Activated naive CD4-positive, alpha-beta T cell treated with anti-CD3 and anti-CD28 coated beads, Interleukin-2, amount 50 U/mL, for 72 hours (primary cell): ENCODE results near the gene RAD17. TPM values are rescaled to one million over a fixed set of nuclear protein-coding genes. Genes with fewer than 3 reads are reported as not detected.
"Not testable (repeated sequence)": the region's sequence is repeated elsewhere in the genome, so short reads cannot be mapped to it uniquely, and the experiment has no call there.

Experiments
- ATAC-seq, 2 donors: fragments of 150-1000 bp; cut with Tn5 transposase; 2 replicates each; pipeline ENCODE4 v1.10.0; 2021; ENCODE audit warnings: mild to moderate bottlenecking in 2 of 2, moderate library complexity in 2 of 2
- DNase-seq, 2 donors: peaks; one replicate each; pipeline ENCODE4 v3.0.0; 2021 to 2022; ENCODE audit warnings: low spot score in 2 of 2
- H3K27ac Mint-ChIP-seq, 2 donors: one replicate each; pipeline ENCODE4 v1.8.0; 2022; ENCODE audit warnings: mild to moderate bottlenecking in 2 of 2, mixed read lengths in 2 of 2
- H3K36me3 Mint-ChIP-seq, 2 donors: one replicate each; pipeline ENCODE4 v1.8.0; 2022; ENCODE audit warnings: mixed read lengths in 2 of 2
- H3K9me3 Mint-ChIP-seq, 2 donors: one replicate each; pipeline ENCODE4 v1.8.0; 2022; ENCODE audit warnings: mixed read lengths in 2 of 2
- total RNA-seq, 2 donors: library from RNA; stranded (reverse); gene quantifications; one replicate each; pipeline ENCODE4 v1.2.3, GENCODE V29; 2022

Gene RAD17
- total RNA-seq, 2 donors from 2014 or later: 25.7 to 29.7 TPM

- DNase-seq (no peak), ATAC-seq (no peak)
- no peaks in the 10 kb centered on the region for H3K9me3 Mint-ChIP-seq
- no peaks in the 10 kb centered on the region for H3K36me3 Mint-ChIP-seq
- H3K27ac Mint-ChIP-seq: no peak overlapping the region
Observed at GRCh38 chr5:69444127-69444754, 74.6 kb downstream of the RAD17 start.

GRCh38 chr5:69449511-69449910 is 79.9 kb downstream of the RAD17 start:
- H3K9me3 Mint-ChIP-seq: no peaks in the 10 kb centered on the region
- no peaks in the 10 kb centered on the region for H3K36me3 Mint-ChIP-seq
- no peak overlapping the region for H3K27ac Mint-ChIP-seq
- DNase-seq (no peak), ATAC-seq (no peak)

GRCh38 chr5:69450116-69450515 is 80.5 kb downstream of the RAD17 start:
- Mint-ChIP-seq H3K9me3 (no peaks in the 10 kb centered on the region), H3K36me3 (no peaks in the 10 kb centered on the region), H3K27ac (no peak overlapping the region)
- ATAC-seq: no peak
- no peak for DNase-seq

GRCh38 chr5:69450527-69450926 is 80.9 kb downstream of the RAD17 start:
- ATAC-seq, H3K9me3 Mint-ChIP-seq, H3K36me3 Mint-ChIP-seq, H3K27ac Mint-ChIP-seq, DNase-seq: not testable (repeated sequence)

- no peaks in the 10 kb centered on the region for H3K9me3 Mint-ChIP-seq
- H3K36me3 Mint-ChIP-seq: no peaks in the 10 kb centered on the region
- DNase-seq (no peak), ATAC-seq (no peak)
- H3K27ac Mint-ChIP-seq: no peak overlapping the region
Observed at GRCh38 chr5:69451941-69452647, 82.5 kb downstream of the RAD17 start.

- H3K36me3 Mint-ChIP-seq, H3K9me3 Mint-ChIP-seq, DNase-seq, H3K27ac Mint-ChIP-seq, ATAC-seq: not testable (repeated sequence)
Observed at GRCh38 chr5:69453487-69453886, 83.9 kb downstream of the RAD17 start.

- no peak for ATAC-seq
- Mint-ChIP-seq H3K27ac (no peak overlapping the region), H3K9me3 (no peaks in the 10 kb centered on the region), H3K36me3 (no peaks in the 10 kb centered on the region)
- DNase-seq: no peak
Observed at GRCh38 chr5:69454460-69455249, 85.0 kb downstream of the RAD17 start.

GRCh38 chr5:69455428-69455988 is 85.9 kb downstream of the RAD17 start:
- ATAC-seq, H3K27ac Mint-ChIP-seq, H3K36me3 Mint-ChIP-seq, DNase-seq, H3K9me3 Mint-ChIP-seq: not testable (repeated sequence)

GRCh38 chr5:69462170-69462569 is 92.6 kb downstream of the RAD17 start:
- no peaks in the 10 kb centered on the region for H3K9me3 Mint-ChIP-seq
- no peaks in the 10 kb centered on the region for H3K36me3 Mint-ChIP-seq
- DNase-seq (no peak), ATAC-seq (no peak)
- no peak overlapping the region for H3K27ac Mint-ChIP-seq

Other genes starting within 250 kb of the RAD17 start
- gene CCNB1, start 202.7 kb upstream of the RAD17 start, total RNA-seq: 100 to 1,000 TPM; 220 to 262 TPM
- 10 to 100 TPM; 71.3 to 80.4 TPM for gene CENPH, start 180.2 kb upstream of the RAD17 start, total RNA-seq
- 10 to 100 TPM; 39.9 to 40.2 TPM for gene CDK7, start 134.9 kb upstream of the RAD17 start, total RNA-seq
- 10 to 100 TPM; 13.3 to 16.0 TPM for gene CCDC125, start 37.0 kb upstream of the RAD17 start, total RNA-seq
- 10 to 100 TPM; 61.3 to 86.2 TPM for gene AK6, start 298 bp upstream of the RAD17 start, total RNA-seq
- 10 to 100 TPM; 74.3 to 80.1 TPM for gene TAF9, start 298 bp upstream of the RAD17 start, total RNA-seq
- under 1 TPM; 0.23 to 0.39 TPM for gene MARVELD2, start 45.3 kb downstream of the RAD17 start, total RNA-seq
- gene OCLN, start 123.0 kb downstream of the RAD17 start, total RNA-seq: under 1 TPM; 0.58 to 0.84 TPM
- gene GTF2H2C, start 190.4 kb downstream of the RAD17 start, total RNA-seq: 10 to 100 TPM; 43.7 to 79.5 TPM